BE2C (cell line): ENCODE measurements around the gene STK33.
"Not testable (repeated sequence)": the region's sequence is repeated elsewhere in the genome, so short reads cannot be mapped to it uniquely, and the experiment has no call there.

Source experiments
- DNase-seq: peaks from one replicate; pipeline ENCODE4 v3.0.0-alpha.2; 2020
- H3K27me3 ChIP-seq: fragments of 250-450 bp; sonication (Bioruptor Pico); 2 replicates; pipeline ENCODE4 v1.5.1; 2020; ENCODE audit warnings: mild to moderate bottlenecking
- H3K36me3 ChIP-seq: fragments of 250-450 bp; sonication (Bioruptor Pico); 2 replicates; pipeline ENCODE4 v1.5.1; 2020; ENCODE audit warnings: mild to moderate bottlenecking
- H3K4me1 ChIP-seq: fragments of 250-450 bp; sonication (Bioruptor Pico); 2 replicates; pipeline ENCODE4 v1.5.1; 2020
- H3K4me3 ChIP-seq: 2 replicates; pipeline ENCODE4 v1.5.1; 2011; ENCODE audit warnings: low read depth, low read length
- H3K9me3 ChIP-seq: fragments of 250-450 bp; sonication (Bioruptor Pico); 2 replicates; pipeline ENCODE4 v1.5.1; 2020
- CTCF ChIP-seq: IDR thresholded peaks from 2 replicates; pipeline ENCODE4 v1.5.1; 2012; ENCODE audit warnings: mild to moderate bottlenecking, low read depth, low read length

Gene STK33

GRCh38 chr11:8488395-8488794, 105.6 kb downstream of the STK33 start:
- no peaks in the 10 kb centered on the region for H3K36me3 ChIP-seq
- no peak overlapping the region for H3K4me3 ChIP-seq
- H3K9me3 ChIP-seq, result no peaks in the 10 kb centered on the region
- TF ChIP-seq CTCF, result no peak
- H3K27me3 ChIP-seq, result no peaks in the 10 kb centered on the region
- H3K4me1 ChIP-seq, result no peaks in the 10 kb centered on the region
- no peak for DNase-seq

GRCh38 chr11:8487261-8487660, 106.8 kb downstream of the STK33 start:
- Histone ChIP-seq H3K9me3 (no peaks in the 10 kb centered on the region), H3K4me3 (no peak overlapping the region), H3K4me1 (no peaks in the 10 kb centered on the region), H3K36me3 (no peaks in the 10 kb centered on the region), H3K27me3 (no peaks in the 10 kb centered on the region)
- no peak for DNase-seq
- no peak for TF ChIP-seq CTCF

- no peak for DNase-seq
- no peaks in the 10 kb centered on the region for H3K4me1 ChIP-seq
- no peak overlapping the region for H3K4me3 ChIP-seq
- no peaks in the 10 kb centered on the region for H3K9me3 ChIP-seq
- no peaks in the 10 kb centered on the region for H3K36me3 ChIP-seq
- no peaks in the 10 kb centered on the region for H3K27me3 ChIP-seq
- no peak for TF ChIP-seq CTCF
Measured at GRCh38 chr11:8484251-8484650, 109.8 kb downstream of the STK33 start.

- no peak overlapping the region for H3K4me3 ChIP-seq
- no peaks in the 10 kb centered on the region for H3K9me3 ChIP-seq
- no peak for DNase-seq
- no peaks in the 10 kb centered on the region for H3K4me1 ChIP-seq
- no peaks in the 10 kb centered on the region for H3K36me3 ChIP-seq
- no peak for TF ChIP-seq CTCF
- no peaks in the 10 kb centered on the region for H3K27me3 ChIP-seq
Measured at GRCh38 chr11:8480858-8481257, 113.2 kb downstream of the STK33 start.

GRCh38 chr11:8477680-8478079, 116.3 kb downstream of the STK33 start:
- no peak for TF ChIP-seq CTCF
- Histone ChIP-seq H3K27me3 (no peaks in the 10 kb centered on the region), H3K36me3 (no peaks in the 10 kb centered on the region), H3K4me3 (no peak overlapping the region), H3K4me1 (no peaks in the 10 kb centered on the region), H3K9me3 (no peaks in the 10 kb centered on the region)
- DNase-seq, result no peak

- no peak for TF ChIP-seq CTCF
- no peak for DNase-seq
- no peak overlapping the region for H3K4me3 ChIP-seq
- H3K27me3 ChIP-seq, result no peaks in the 10 kb centered on the region
- H3K4me1 ChIP-seq, result no peaks in the 10 kb centered on the region
- H3K36me3 ChIP-seq, result no peaks in the 10 kb centered on the region
- no peaks in the 10 kb centered on the region for H3K9me3 ChIP-seq
Measured at GRCh38 chr11:8477151-8477550, 116.9 kb downstream of the STK33 start.

GRCh38 chr11:8467806-8468205, 126.2 kb downstream of the STK33 start:
- H3K4me3 ChIP-seq, H3K9me3 ChIP-seq, H3K4me1 ChIP-seq, DNase-seq, H3K27me3 ChIP-seq, H3K36me3 ChIP-seq: not testable (repeated sequence)

GRCh38 chr11:8467356-8467755, 126.7 kb downstream of the STK33 start:
- not testable (repeated sequence) for H3K27me3 ChIP-seq, DNase-seq, H3K36me3 ChIP-seq, H3K4me3 ChIP-seq, H3K9me3 ChIP-seq, H3K4me1 ChIP-seq

GRCh38 chr11:8466884-8467283, 127.1 kb downstream of the STK33 start:
- not testable (repeated sequence) for H3K36me3 ChIP-seq, H3K4me1 ChIP-seq, H3K9me3 ChIP-seq, DNase-seq, H3K27me3 ChIP-seq, H3K4me3 ChIP-seq
